Activated CD8-positive, alpha-beta memory T cell treated with anti-CD3 and anti-CD28 coated beads, Interleukin-2, amount 10 ng/mL, durations not matched to agents 7 days and 5 days (primary cell): ENCODE measurements around the gene ACOT8. TPM values are rescaled to one million over a fixed set of nuclear protein-coding genes. Genes with fewer than 3 reads are reported as not detected.
A peak's percentile ranks its signal among the peaks of the same experiment; 100 is the strongest.

Source experiments
- ATAC-seq: fragments of 150-1000 bp; cut with Tn5 transposase; one replicate; pipeline ENCODE4 v1.10.0; 2021; ENCODE audit warnings: moderate library complexity
- CTCF ChIA-PET: fragments of 350-600 bp; sonication (Branson Sonifier 250); formaldehyde crosslinking; loops from one replicate; lab custom pipeline; 2021; ENCODE audit warnings: antibody characterized with exemption; lab: Charles Lee
- DNase-seq: peaks from one replicate; pipeline ENCODE4 v3.0.0-alpha.2; 2020
- H3K27ac Mint-ChIP-seq: one replicate; pipeline ENCODE4 v1.8.0; 2021; ENCODE audit warnings: mild to moderate bottlenecking, mixed read lengths
- H3K27me3 Mint-ChIP-seq: one replicate; pipeline ENCODE4 v1.8.0; 2021; ENCODE audit warnings: mixed read lengths
- H3K36me3 Mint-ChIP-seq: one replicate; pipeline ENCODE4 v1.8.0; 2021; ENCODE audit warnings: mild to moderate bottlenecking, mixed read lengths
- H3K4me1 Mint-ChIP-seq: one replicate; pipeline ENCODE4 v1.8.0; 2021; ENCODE audit warnings: mixed read lengths
- H3K4me3 Mint-ChIP-seq: one replicate; pipeline ENCODE4 v1.8.0; 2021; ENCODE audit warnings: mild to moderate bottlenecking, moderate library complexity, mixed read lengths
- H3K9me3 Mint-ChIP-seq: one replicate; pipeline ENCODE4 v1.8.0; 2022; ENCODE audit warnings: low read depth, mixed read lengths
- total RNA-seq, 2 experiments: library from RNA; stranded (reverse); gene quantifications; one replicate each; pipeline ENCODE4 v1.2.3, GENCODE V29; 2021

Gene ACOT8
- total RNA-seq, 2 experiments from 2014 or later, result 36.1 TPM

DNA sequence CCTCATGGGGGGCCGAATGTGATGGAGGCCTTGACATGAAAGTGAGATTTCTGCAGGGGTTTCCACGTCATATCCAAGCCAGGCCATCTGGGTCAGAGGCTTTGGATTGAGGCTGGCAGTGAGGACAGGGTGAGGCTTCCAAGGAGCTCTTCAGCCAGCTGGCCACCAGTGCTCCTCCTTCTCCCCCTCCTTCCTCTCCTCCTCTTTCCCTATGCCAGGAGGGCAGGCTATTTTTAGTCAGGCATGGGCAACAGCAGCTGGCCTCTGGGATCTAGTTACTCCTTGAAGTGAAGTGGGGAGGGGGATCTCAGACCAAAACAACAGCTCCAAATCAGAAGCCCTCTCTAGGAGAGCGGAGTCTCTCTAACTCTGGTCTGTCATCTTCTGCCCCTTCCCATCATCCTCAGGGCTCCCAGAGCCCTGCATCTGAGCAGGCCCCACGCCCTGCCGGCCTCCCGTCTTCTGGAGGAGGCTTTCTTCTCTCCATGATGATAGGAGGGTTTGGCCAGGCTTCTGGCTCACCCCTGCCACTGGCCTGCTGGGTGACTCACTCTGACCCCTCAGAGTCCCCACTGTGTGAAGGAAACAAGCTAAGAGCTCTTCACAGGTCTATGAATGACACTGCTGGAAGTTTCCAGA lies 30.7 kb downstream of the ACOT8 start:
- H3K27me3 Mint-ChIP-seq, result peaks cover 34% of the 10 kb centered on the region
- no peaks in the 10 kb centered on the region for H3K9me3 Mint-ChIP-seq
- no peaks in the 10 kb centered on the region for H3K36me3 Mint-ChIP-seq
- H3K27ac Mint-ChIP-seq, result no peak overlapping the region
- no peak overlapping the region for H3K4me3 Mint-ChIP-seq
- no peak for ATAC-seq
- H3K4me1 Mint-ChIP-seq, result peaks cover 13% of the 10 kb centered on the region
- CTCF ChIA-PET, result interaction anchor here (0.7 to 2.1 kb wide), 4 partner anchors 16 to 143 kb away, joined by 3 to 6 read pairs (median 3); partner anchors contain the start of genes CTSA and NEURL2
- no peak for DNase-seq

DNA sequence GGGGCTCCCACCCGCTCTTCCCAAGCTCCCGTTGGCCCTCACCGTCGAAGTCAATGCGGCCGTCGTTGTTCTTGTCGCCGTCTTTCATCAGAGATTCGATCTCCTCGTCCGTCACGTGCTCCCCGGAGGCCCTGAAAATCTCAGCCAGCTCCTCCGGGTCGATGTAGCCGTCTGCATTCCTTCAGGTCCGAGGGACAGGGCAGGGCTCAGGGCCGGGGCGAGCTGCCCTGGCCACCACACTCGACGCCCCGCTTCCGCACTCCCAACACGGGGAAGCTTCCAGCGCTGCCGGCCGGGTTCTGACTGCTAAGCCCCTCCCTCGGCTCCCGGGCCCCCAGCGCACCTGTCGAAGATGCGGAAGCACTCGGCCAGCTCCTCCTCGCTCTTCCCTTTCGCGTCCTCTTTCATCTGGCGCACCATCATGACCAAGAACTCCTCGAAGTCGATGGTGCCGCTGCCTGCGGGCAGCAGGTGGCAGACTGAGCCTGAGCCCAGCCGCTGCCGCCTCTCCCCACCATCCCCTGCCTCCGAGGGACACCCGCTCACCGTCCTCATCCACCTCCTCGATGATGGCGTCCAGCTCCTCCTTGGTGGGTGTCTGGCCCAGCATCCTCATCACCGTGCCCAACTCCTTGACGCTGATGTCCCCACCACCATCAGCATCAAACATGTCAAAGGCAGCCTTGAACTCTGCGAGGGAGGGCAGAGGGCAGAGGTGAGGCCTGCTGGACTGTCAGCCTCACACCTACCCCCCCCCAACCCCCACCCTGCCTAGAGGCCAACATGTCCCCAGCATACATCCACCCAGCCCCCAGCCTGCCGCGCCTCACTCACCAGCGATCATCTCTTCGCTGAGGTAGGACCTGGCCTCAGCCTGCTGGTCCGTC lies 33.0 kb downstream of the ACOT8 start:
- H3K27ac Mint-ChIP-seq, result no peak overlapping the region
- H3K27me3 Mint-ChIP-seq, result peaks cover 31% of the 10 kb centered on the region
- H3K4me3 Mint-ChIP-seq, result peak overlapping the region; percentile 59
- DNase-seq (peak; percentile 65), ATAC-seq (peak; percentile 81)
- H3K9me3 Mint-ChIP-seq, result no peaks in the 10 kb centered on the region
- no peaks in the 10 kb centered on the region for H3K36me3 Mint-ChIP-seq
- CTCF ChIA-PET, result interaction anchor here (0.6 to 2.1 kb wide), 16 partner anchors 10 to 189 kb away, joined by 3 to 11 read pairs (median 4); partner anchors contain the start of genes SNX21 and UBE2C
- H3K4me1 Mint-ChIP-seq, result peaks cover 13% of the 10 kb centered on the region

DNA sequence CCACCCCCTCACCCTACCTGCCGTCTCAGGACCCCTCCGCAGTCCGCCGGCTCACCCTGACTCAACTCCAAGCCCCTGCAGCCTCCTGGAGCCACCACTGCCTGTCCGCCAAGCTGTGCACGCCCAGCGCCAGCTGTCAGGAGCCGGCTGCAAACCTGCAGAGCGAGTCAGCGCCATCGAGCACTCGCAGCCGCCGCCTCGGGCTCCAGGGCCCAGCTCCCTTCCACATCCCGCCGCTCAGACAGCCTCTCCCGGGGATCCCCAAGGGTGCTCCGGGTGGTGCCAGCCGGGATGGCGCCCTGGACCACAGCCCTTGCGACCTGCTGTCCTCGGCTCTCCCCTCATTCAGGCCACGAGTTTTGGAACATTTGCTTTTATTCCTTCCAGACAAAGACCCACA lies 34.3 kb downstream of the ACOT8 start:
- H3K36me3 Mint-ChIP-seq, result no peaks in the 10 kb centered on the region
- DNase-seq (no peak), ATAC-seq (no peak)
- H3K4me1 Mint-ChIP-seq, result peaks cover 13% of the 10 kb centered on the region
- CTCF ChIA-PET, result interaction anchor here (1.2 to 1.8 kb wide), 4 partner anchors 24 to 148 kb away, joined by 3 to 8 read pairs (median 4); partner anchors contain the start of genes CTSA and NEURL2
- H3K27me3 Mint-ChIP-seq, result peaks cover 31% of the 10 kb centered on the region
- no peak overlapping the region for H3K27ac Mint-ChIP-seq
- no peak overlapping the region for H3K4me3 Mint-ChIP-seq
- H3K9me3 Mint-ChIP-seq, result no peaks in the 10 kb centered on the region

DNA sequence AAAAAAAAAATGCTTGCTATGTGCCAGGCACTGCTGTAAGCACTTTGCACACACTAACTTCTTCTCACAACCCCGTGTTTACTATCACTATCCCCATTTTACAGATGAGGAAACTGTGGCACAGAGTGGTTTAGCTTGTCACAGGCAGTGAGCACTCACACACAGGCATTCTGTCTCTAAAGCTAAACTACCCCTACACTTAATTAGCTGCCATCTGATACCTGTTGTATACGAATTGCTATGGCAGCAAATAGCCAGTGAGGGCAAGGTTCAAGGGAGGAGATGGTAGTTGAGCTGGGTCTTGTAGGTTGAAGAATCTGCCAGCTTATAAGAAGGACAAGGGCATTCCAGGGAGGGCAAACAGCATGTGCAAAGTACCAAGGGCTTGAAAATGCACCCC lies 35.2 kb downstream of the ACOT8 start:
- no peak overlapping the region for H3K4me3 Mint-ChIP-seq
- peaks cover 31% of the 10 kb centered on the region for H3K27me3 Mint-ChIP-seq
- H3K36me3 Mint-ChIP-seq, result peaks cover 4% of the 10 kb centered on the region
- CTCF ChIA-PET, result interaction anchor here (1.1 to 1.6 kb wide), 4 partner anchors 23 to 149 kb away, joined by 3 to 6 read pairs (median 3); partner anchors contain the start of genes CTSA and NEURL2
- H3K9me3 Mint-ChIP-seq, result no peaks in the 10 kb centered on the region
- H3K27ac Mint-ChIP-seq, result no peak overlapping the region
- DNase-seq, result no peak
- peaks cover 16% of the 10 kb centered on the region for H3K4me1 Mint-ChIP-seq
- no peak for ATAC-seq

DNA sequence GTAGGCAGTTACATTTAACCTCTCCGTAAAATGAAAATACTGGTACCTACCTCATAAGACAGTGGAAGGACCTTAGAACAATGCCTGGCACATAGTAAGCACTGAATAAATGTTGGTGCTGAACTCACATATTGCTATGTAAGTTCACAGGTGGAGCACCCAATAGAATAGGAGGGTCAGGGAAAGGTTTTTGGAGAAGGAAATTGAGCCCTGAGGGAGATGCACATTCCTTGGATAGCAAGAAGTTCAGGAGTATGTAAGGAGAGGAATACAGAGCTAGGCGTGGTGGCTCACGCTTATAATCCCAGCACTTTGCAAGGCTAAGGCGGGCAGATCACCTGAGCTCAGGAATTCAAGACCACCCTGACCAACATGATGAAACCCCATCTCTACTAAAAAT lies 37.7 kb downstream of the ACOT8 start:
- no peaks in the 10 kb centered on the region for H3K9me3 Mint-ChIP-seq

DNA sequence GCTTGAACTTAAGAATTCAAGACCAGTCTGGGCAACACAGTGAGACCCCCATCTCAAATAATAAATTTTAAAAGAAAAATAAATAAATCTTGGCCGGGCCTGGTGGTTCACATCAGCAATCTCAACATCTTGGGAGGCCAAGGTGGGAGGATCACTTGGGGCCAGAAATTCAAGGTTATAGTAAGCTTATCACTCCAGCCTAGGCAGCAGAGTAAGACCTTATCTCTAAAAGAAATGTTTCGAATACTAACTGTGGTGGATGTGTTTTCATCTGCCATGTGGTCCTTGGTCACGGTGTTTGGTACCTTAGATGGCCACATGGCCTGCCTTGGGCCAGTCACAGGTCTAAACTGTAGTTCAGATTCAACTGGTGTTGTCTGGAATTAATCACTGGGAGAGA lies 39.0 kb downstream of the ACOT8 start:
- no peak overlapping the region for H3K4me3 Mint-ChIP-seq
- CTCF ChIA-PET, result interaction anchor here (1.7 kb wide), 1 partner anchor 169 kb away, joined by 5 read pairs; no protein-coding TSS in a partner anchor
- no peak for ATAC-seq

More for the DNA sequence above, 37.7 kb downstream of the ACOT8 start:
- Mint-ChIP-seq H3K4me1 (peaks cover 26% of the 10 kb centered on the region), H3K36me3 (peaks cover 20% of the 10 kb centered on the region), H3K4me3 (no peak overlapping the region), H3K27me3 (peaks cover 27% of the 10 kb centered on the region), H3K27ac (no peak overlapping the region)
- ATAC-seq, result no peak
- CTCF ChIA-PET, result interaction anchor here (1.7 kb wide), 1 partner anchor 167 kb away, joined by 5 read pairs; no protein-coding TSS in a partner anchor
- DNase-seq, result no peak

DNA sequence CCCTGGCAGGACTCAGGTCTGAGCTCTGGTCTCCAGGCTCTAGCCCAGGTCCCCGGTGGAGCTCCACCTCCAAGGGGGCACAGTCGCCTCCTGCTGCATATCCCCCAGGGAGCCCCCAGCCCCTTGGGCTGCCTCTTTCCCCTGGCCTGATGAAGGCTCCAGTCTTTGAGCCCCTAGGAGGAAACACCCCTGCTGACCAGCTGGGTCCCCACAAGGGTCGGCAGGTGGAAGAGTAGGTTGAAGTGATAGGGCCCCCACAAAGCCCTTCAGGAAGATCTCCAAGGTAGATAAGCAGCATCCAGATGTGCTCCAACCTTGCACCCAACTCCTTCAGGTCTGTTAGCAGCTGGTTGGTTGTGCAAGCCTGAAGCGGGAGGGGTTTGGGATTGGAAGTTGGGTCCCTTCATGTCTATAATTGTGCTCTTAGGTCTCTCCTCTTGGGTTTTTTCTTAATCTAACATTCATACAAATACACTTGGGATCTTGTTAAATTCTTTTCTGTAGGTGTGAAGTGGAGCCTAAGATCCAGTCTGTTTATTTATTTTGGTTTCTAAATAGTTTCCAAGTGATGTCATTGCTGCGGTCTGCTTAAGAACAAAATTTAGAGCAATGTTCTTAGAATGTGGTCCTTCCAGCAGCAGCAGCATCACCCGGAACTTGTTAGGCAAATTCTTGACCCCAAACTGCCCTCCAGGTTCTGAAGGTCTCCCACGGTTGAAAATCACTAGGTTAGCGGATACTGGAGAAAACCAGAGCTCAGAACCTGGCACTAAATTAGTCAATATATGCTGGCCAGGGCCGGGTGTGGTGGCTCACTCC lies 39.6 kb downstream of the ACOT8 start:
- H3K27me3 Mint-ChIP-seq, result peaks cover 10% of the 10 kb centered on the region
- H3K36me3 Mint-ChIP-seq, result peaks cover 35% of the 10 kb centered on the region
- no peak overlapping the region for H3K27ac Mint-ChIP-seq
- peaks cover 26% of the 10 kb centered on the region for H3K4me1 Mint-ChIP-seq
- H3K9me3 Mint-ChIP-seq, result no peaks in the 10 kb centered on the region
- no peak for DNase-seq
- no peak overlapping the region for H3K4me3 Mint-ChIP-seq
- CTCF ChIA-PET, result interaction anchor here (5.4 kb wide), 1 partner anchor 18 kb away, joined by 30 read pairs; no protein-coding TSS in a partner anchor
- no peak for ATAC-seq

More for the DNA sequence above, 39.0 kb downstream of the ACOT8 start:
- H3K9me3 Mint-ChIP-seq, result no peaks in the 10 kb centered on the region
- H3K36me3 Mint-ChIP-seq, result peaks cover 29% of the 10 kb centered on the region
- peaks cover 26% of the 10 kb centered on the region for H3K4me1 Mint-ChIP-seq
- H3K27ac Mint-ChIP-seq, result no peak overlapping the region
- peaks cover 17% of the 10 kb centered on the region for H3K27me3 Mint-ChIP-seq
- DNase-seq, result no peak

DNA sequence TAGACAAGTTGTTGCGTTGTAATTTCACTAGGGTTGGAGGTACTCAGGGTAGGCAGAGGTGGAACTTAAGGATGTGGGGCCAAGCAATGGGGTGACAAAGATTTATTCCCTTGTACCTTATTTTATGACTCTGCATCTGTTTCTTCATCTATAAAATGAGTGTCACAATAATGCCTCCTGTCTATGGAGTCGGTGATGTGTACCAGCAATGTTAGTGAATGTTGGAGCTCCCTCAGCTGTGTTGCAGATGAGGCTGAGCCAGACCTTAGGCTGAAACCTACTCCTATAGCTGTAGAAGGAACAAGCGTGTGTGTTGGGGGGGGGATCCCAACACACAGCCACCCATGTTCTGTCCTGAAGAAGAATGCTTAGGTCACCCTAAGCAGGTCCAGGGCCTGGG lies 40.2 kb downstream of the ACOT8 start:
- no peaks in the 10 kb centered on the region for H3K9me3 Mint-ChIP-seq
- CTCF ChIA-PET, result interaction anchor here (5.4 kb wide), 1 partner anchor 17 kb away, joined by 30 read pairs; no protein-coding TSS in a partner anchor
- H3K36me3 Mint-ChIP-seq, result peaks cover 35% of the 10 kb centered on the region
- no peak for ATAC-seq
- no peak for DNase-seq
- no peak overlapping the region for H3K4me3 Mint-ChIP-seq
- no peak overlapping the region for H3K27ac Mint-ChIP-seq
- peaks cover 5% of the 10 kb centered on the region for H3K27me3 Mint-ChIP-seq
- peaks cover 30% of the 10 kb centered on the region for H3K4me1 Mint-ChIP-seq

DNA sequence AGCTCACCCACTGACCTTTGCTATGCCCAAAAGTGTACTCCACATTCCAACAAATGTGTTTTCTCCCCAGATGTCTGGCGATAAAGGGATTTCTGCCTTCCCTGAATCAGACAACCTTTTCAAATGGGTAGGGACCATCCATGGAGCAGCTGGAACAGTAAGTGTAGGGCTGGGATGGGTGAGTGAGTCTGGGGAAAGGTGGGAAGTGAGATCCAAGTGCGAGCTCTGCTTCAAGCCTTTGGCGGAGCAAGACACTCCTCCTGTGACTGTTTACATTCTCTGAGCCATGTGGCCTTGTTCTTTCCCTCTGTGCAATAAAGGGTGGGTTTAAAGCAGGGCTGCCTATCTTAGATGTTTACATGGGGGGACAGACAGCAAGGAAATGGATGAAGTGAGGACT lies 42.9 kb downstream of the ACOT8 start:
- no peak for ATAC-seq
- H3K9me3 Mint-ChIP-seq, result no peaks in the 10 kb centered on the region
- DNase-seq, result no peak
- CTCF ChIA-PET, result interaction anchor here (1.1 to 5.4 kb wide), 4 partner anchors 10 to 149 kb away, joined by 3 to 30 read pairs (median 4); no protein-coding TSS in a partner anchor
- H3K4me3 Mint-ChIP-seq, result no peak overlapping the region
- H3K27me3 Mint-ChIP-seq, result no peaks in the 10 kb centered on the region
- peaks cover 54% of the 10 kb centered on the region for H3K36me3 Mint-ChIP-seq
- H3K4me1 Mint-ChIP-seq, result peaks cover 33% of the 10 kb centered on the region
- no peak overlapping the region for H3K27ac Mint-ChIP-seq

DNA sequence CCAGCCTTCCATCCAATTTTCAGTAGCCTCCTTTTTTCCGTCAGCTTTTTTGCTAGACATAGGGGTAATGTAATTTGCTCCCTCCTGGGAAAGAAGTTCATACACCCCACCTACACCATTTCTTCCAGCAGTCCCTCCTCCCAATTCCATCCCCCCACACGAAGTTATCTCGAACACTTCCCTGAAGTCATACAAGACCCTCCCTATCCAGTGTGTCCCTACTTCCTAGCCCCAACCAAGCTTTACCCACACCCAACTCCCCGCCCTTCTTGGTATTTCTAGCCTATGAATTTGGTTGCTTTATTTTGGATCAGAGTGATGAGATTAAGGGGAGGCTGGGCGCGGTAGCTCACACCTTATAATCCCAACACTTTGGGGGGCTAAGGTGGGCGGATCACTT lies 43.7 kb downstream of the ACOT8 start:
- DNase-seq, result no peak
- H3K4me1 Mint-ChIP-seq, result peaks cover 33% of the 10 kb centered on the region
- CTCF ChIA-PET, result interaction anchor here (1.1 to 5.4 kb wide), 10 partner anchors 10 to 158 kb away, joined by 3 to 30 read pairs (median 4); partner anchors contain the start of gene PCIF1
- no peaks in the 10 kb centered on the region for H3K9me3 Mint-ChIP-seq
- no peak for ATAC-seq
- H3K27me3 Mint-ChIP-seq, result no peaks in the 10 kb centered on the region
- peak overlapping the region; percentile 88 for H3K27ac Mint-ChIP-seq
- peak overlapping the region; percentile 99 for H3K4me3 Mint-ChIP-seq
- H3K36me3 Mint-ChIP-seq, result peaks cover 56% of the 10 kb centered on the region

DNA sequence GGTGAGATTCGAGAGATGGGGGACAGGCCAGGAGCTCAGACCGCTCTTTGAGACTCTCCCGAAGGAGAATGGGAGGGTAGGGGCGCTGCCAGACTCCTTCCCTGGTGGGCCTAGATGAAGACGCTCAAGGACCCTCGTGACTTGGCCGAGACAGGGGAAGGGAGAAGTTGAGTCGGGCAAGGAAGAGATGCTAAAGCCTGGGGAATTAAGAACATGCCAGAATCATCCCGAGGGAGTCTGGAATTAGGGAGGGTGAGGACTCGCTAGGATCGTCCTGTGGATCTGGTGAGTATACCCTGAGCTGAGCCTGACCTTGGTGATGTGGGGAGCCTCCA lies 44.2 kb downstream of the ACOT8 start:
- Mint-ChIP-seq H3K27ac (peak overlapping the region; percentile 88), H3K36me3 (peaks cover 58% of the 10 kb centered on the region), H3K4me3 (peak overlapping the region; percentile 99), H3K9me3 (no peaks in the 10 kb centered on the region), H3K4me1 (peaks cover 33% of the 10 kb centered on the region), H3K27me3 (no peaks in the 10 kb centered on the region)
- CTCF ChIA-PET, result interaction anchor here (1.1 to 5.4 kb wide), 10 partner anchors 11 to 158 kb away, joined by 3 to 30 read pairs (median 4); partner anchors contain the start of gene PCIF1
- DNase-seq, result no peak
- ATAC-seq, result no peak
